Measurements from ENCODE around the gene OPRM1.

Gene OPRM1

DNA sequence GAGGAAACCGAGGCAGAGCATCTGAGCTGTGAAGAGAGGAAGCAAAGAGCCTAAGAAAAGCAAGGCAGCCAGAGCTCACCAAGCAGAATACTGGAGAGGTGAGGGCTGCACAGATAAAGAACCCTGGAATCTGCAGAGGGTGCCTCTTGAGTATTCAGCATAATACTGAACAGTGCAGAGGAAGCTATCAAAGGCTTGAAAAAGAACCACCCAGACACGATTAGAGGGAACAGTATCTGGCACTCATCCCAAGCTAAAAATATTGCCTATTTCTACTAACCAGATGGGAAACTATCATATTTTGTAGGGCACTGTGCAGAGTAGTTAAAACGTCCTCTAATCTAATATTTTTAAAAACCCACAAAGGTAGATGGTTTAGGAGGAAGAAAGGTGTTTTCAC lies 41.8 kb upstream of the OPRM1 start:
- Histone ChIP-seq H3K36me3 (ENCODE audit: insufficient read depth, low read length) (no peaks in the 10 kb centered on the region), H3K27me3 (ENCODE audit: insufficient read depth, low read length, poor library complexity) (no peaks in the 10 kb centered on the region), H3K4me3 (ENCODE audit: low read depth in 1 of 2, low read length in 2 of 2) (no peak overlapping the region), H3K4me2 (ENCODE audit: insufficient read depth, low read length) (no peak overlapping the region), H3K79me2 (ENCODE audit: insufficient read depth, low read length) (no peaks in the 10 kb centered on the region), H3K9ac (ENCODE audit: low read depth, low read length) (no peak overlapping the region), H4K20me1 (ENCODE audit: insufficient read depth, low read length) (no peaks in the 10 kb centered on the region), H3K27ac (ENCODE audit: low read length) (no peak overlapping the region), H2AFZ (ENCODE audit: low read depth, low read length) (no peak overlapping the region), H3K9me3 (ENCODE audit: insufficient read depth, low read length, severe bottlenecking) (no peaks in the 10 kb centered on the region), H3K4me1 (ENCODE audit: insufficient read depth, low read length) (no peaks in the 10 kb centered on the region)
- ATAC-seq (ENCODE audit: insufficient read depth, low read depth) (no peak), DNase-seq (no peak)
- TF ChIP-seq, protein P1, sequence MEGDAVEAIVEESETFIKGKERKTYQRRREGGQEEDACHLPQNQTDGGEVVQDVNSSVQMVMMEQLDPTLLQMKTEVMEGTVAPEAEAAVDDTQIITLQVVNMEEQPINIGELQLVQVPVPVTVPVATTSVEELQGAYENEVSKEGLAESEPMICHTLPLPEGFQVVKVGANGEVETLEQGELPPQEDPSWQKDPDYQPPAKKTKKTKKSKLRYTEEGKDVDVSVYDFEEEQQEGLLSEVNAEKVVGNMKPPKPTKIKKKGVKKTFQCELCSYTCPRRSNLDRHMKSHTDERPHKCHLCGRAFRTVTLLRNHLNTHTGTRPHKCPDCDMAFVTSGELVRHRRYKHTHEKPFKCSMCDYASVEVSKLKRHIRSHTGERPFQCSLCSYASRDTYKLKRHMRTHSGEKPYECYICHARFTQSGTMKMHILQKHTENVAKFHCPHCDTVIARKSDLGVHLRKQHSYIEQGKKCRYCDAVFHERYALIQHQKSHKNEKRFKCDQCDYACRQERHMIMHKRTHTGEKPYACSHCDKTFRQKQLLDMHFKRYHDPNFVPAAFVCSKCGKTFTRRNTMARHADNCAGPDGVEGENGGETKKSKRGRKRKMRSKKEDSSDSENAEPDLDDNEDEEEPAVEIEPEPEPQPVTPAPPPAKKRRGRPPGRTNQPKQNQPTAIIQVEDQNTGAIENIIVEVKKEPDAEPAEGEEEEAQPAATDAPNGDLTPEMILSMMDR (IDR thresholded peaks at IDR 0.05; ENCODE audit: borderline replicate concordance, extremely low read depth, low read length, poor library complexity, severe bottlenecking): no peak
- no peak for TF ChIP-seq EZH2 (IDR thresholded peaks at IDR 0.05; ENCODE audit: borderline replicate concordance, low read depth, low read length, severe bottlenecking)

DNA sequence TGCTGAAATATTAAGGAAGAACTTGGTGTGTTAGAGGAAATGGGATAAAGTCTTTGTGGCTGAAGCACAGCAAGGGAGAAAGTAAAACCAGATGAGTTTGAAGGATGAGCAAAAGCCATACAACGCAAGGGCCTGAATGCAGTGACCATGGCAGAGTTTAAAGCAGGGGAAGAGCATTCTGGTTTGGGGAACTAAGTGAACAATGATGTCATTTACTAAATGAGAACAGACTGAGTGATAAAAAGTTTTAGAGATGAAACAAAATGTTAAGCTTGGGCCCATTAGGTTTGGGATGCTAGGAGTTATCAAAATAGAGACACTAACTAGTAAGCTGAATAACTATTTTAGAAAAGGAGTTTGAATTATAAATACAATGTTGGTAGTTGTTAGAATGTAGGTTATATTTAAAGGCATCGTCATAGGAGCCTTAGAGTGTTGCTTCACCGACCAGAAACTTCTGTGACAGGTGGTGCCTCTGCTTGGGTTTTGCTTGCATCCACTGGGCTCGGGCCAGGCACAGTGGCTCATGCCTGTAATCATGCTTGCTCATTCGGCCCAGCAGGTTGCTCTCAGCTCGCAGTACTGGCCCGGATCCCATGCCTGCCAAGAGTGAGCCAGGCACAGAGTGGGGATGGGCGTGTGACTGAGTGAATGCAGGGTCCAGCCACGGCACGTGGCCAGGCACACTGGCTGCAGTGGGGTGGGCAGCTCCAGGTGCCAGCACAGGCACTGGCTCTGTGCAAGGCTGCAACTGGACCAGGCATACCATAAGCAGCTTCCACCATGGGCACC lies 37.4 kb upstream of the OPRM1 start:
- DNase-seq: no peak
- no peaks in the 10 kb centered on the region for H4K20me1 ChIP-seq (ENCODE audit: insufficient read depth, low read length)
- no peak for ATAC-seq (ENCODE audit: insufficient read depth, low read depth)
- no peaks in the 10 kb centered on the region for H3K27me3 ChIP-seq (ENCODE audit: insufficient read depth, low read length, poor library complexity)
- no peaks in the 10 kb centered on the region for H3K4me1 ChIP-seq (ENCODE audit: insufficient read depth, low read length)
- H3K79me2 ChIP-seq (ENCODE audit: insufficient read depth, low read length): no peaks in the 10 kb centered on the region
- TF ChIP-seq, protein P1 (IDR thresholded peaks at IDR 0.05; ENCODE audit: borderline replicate concordance, extremely low read depth, low read length, poor library complexity, severe bottlenecking): no peak
- no peak for TF ChIP-seq EZH2 (IDR thresholded peaks at IDR 0.05; ENCODE audit: borderline replicate concordance, low read depth, low read length, severe bottlenecking)
- no peak overlapping the region for H2AFZ ChIP-seq (ENCODE audit: low read depth, low read length)
- no peak overlapping the region for H3K4me2 ChIP-seq (ENCODE audit: insufficient read depth, low read length)
- H3K9ac ChIP-seq (ENCODE audit: low read depth, low read length): no peak overlapping the region
- H3K36me3 ChIP-seq (ENCODE audit: insufficient read depth, low read length): no peaks in the 10 kb centered on the region
- no peaks in the 10 kb centered on the region for H3K9me3 ChIP-seq (ENCODE audit: insufficient read depth, low read length, severe bottlenecking)
- no peak overlapping the region for H3K4me3 ChIP-seq (ENCODE audit: low read depth in 1 of 2, low read length in 2 of 2)
- H3K27ac ChIP-seq (ENCODE audit: low read length): no peak overlapping the region

DNA sequence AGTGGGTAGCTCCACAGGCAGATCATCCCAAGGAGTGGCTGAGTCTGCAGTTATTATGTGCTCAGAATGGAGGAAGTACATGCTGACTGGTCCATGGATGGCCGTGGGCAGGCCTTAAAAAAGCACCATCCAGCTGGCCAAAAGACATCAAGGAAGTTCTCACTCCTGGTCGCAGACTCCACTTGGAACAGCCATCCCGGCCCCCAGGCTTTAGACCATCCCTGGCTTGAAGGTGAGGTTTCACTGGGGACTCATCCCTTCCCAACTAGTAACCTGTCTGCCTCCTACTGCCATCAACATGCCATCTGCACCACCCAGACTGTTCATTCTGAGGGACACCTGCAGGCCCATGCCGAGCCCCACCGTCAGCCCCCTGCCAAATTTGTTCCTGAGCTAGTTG lies 36.1 kb upstream of the OPRM1 start:
- H2AFZ ChIP-seq (ENCODE audit: low read depth, low read length): no peak overlapping the region
- no peaks in the 10 kb centered on the region for H3K79me2 ChIP-seq (ENCODE audit: insufficient read depth, low read length)
- DNase-seq (no peak), ATAC-seq (ENCODE audit: insufficient read depth, low read depth) (no peak)
- H3K27me3 ChIP-seq (ENCODE audit: insufficient read depth, low read length, poor library complexity): no peaks in the 10 kb centered on the region
- no peak overlapping the region for H3K27ac ChIP-seq (ENCODE audit: low read length)
- H4K20me1 ChIP-seq (ENCODE audit: insufficient read depth, low read length): no peaks in the 10 kb centered on the region
- TF ChIP-seq, protein P1 (IDR thresholded peaks at IDR 0.05; ENCODE audit: borderline replicate concordance, extremely low read depth, low read length, poor library complexity, severe bottlenecking): no peak
- no peak for TF ChIP-seq EZH2 (IDR thresholded peaks at IDR 0.05; ENCODE audit: borderline replicate concordance, low read depth, low read length, severe bottlenecking)
- H3K36me3 ChIP-seq (ENCODE audit: insufficient read depth, low read length): no peaks in the 10 kb centered on the region
- no peak overlapping the region for H3K9ac ChIP-seq (ENCODE audit: low read depth, low read length)
- no peaks in the 10 kb centered on the region for H3K4me1 ChIP-seq (ENCODE audit: insufficient read depth, low read length)
- no peak overlapping the region for H3K4me2 ChIP-seq (ENCODE audit: insufficient read depth, low read length)
- no peak overlapping the region for H3K4me3 ChIP-seq (ENCODE audit: low read depth in 1 of 2, low read length in 2 of 2)
- no peaks in the 10 kb centered on the region for H3K9me3 ChIP-seq (ENCODE audit: insufficient read depth, low read length, severe bottlenecking)
